ENCODE measurements around the gene GMPPB. TPM values are rescaled to one million over a fixed set of nuclear protein-coding genes. Genes with fewer than 3 reads are reported as not detected.

GMPPB gene

DNA sequence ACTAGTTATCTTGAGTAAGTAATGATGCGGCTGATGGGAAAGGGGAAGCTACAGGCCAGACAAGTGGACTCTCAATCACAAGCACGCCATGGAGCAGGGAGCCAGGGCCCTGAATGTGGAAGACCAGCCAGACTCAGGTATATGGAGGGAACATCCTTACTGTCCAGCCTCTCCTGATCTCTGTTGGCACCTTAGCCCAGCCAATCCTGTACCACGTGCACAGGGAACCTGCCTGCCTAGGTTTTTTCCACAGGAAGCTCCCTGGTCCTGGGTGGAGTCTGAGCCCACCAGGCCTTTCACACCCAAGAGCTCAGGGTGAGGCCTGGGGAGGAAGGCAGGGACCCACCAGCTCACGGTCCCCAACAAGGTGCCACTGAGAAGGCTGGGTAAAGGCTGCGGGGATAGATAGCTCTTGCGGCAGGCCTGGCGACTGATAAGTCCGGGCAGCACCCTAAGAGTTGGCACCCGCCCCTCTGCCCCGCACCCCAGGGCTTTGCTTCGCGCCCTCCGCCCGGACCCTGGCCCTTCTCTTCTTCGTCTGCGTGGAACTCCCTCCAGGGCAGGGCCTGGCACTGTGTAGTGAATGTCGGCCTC is 50.5 kb downstream of the GMPPB start:
- no peaks in the 10 kb centered on the region for H3K27me3 ChIP-seq (ENCODE audit: insufficient read depth, low read length, poor library complexity)
- peak overlapping the region; percentile 69 for H3K18ac ChIP-seq (ENCODE audit: low read length)
- peak overlapping the region; percentile 51 for H3K4me2 ChIP-seq (ENCODE audit: low read length)
- H2AK5ac ChIP-seq (ENCODE audit: low read length), result peak overlapping the region; percentile 3
- peaks cover 17% of the 10 kb centered on the region for H3K79me1 ChIP-seq (ENCODE audit: low read length)
- peak overlapping the region; percentile 78 for H4K8ac ChIP-seq (ENCODE audit: low read depth, low read length)
- peak overlapping the region; percentile 92 for H3K56ac ChIP-seq (ENCODE audit: low read length)
- no peak overlapping the region for H4K5ac ChIP-seq (ENCODE audit: low read length)
- no CpG with 5 or more reads among the region's 17 CpGs for WGBS (ENCODE audit: extremely low coverage, insufficient coverage, low lambda C conversion rate)
- peaks cover 6% of the 10 kb centered on the region for H3K4me1 ChIP-seq (ENCODE audit: control insufficient read depth, low read depth, low read length)
- H3K23ac ChIP-seq (ENCODE audit: low read length), result no peak overlapping the region
- H3K79me2 ChIP-seq (ENCODE audit: control insufficient read depth, insufficient read depth, low read length), result peaks cover 10% of the 10 kb centered on the region
- peak overlapping the region; percentile 91 for H3K27ac ChIP-seq (ENCODE audit: low read depth, low read length)
- peak overlapping the region; percentile 75 for H3K4me3 ChIP-seq (ENCODE audit: low read length)
- H3K4ac ChIP-seq (ENCODE audit: low read depth, low read length), result peak overlapping the region; percentile 61
- peak overlapping the region; percentile 45 for H2BK5ac ChIP-seq (ENCODE audit: low read length)
- peaks cover 4% of the 10 kb centered on the region for H3K36me3 ChIP-seq (ENCODE audit: control insufficient read depth, insufficient read depth, low read length)
- peak; percentile 51 for DNase-seq
- peak overlapping the region; percentile 89 for H3K9ac ChIP-seq (ENCODE audit: low read length)
- no peak overlapping the region for H2BK120ac ChIP-seq (ENCODE audit: low read depth, low read length)
- H2BK15ac ChIP-seq (replicated peaks; ENCODE audit: low read depth), result no peak overlapping the region

DNA sequence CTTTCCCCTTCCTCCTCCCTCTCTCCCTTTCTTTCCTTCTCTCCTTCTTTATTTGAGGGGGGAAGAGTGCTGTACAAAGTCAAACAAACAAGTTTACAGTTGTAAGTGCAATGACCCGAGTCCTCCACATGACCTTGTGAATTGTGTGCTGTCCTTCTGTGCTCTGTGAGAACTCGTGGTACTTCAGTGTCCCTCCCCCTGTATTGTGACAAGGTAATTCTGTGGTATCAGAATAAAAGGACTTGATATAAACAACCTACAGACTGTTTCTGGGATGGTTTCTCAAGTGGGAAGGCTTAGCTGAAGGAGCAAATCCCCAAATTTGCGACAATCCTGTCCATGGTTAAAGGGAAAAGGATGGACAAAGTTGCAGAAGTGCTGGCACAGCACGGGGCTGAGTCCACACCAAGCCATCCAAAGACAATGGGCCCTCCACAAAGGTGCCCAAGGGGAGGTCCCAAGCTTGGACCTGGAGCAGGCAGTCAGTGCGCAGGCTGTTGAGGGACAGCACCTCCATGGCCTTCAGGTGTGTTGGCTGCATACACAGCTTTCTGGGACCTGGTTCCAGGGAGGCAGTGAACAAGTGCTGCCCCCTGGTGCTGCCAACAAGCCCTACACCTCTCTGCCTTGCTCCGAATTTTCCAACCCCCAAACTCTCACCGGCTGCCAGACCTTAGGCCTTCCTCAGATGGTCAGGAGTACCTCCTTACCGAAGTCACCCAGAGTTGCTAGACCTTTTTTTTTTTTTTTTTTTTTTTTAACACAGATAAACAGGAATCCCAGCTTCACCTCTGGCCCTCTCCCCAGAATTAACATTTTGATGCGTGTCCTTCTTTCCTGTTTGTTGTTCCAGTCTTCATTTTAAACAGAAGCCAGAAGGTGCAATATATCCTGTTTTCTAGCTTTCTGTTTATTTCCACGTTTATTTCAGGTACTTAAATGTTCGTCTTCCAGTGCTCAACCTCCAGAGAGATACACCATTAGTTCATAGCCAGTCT is 52.2 kb downstream of the GMPPB start:
- Histone ChIP-seq H2BK15ac (replicated peaks; ENCODE audit: low read depth) (no peak overlapping the region), H3K27ac (ENCODE audit: low read depth, low read length) (no peak overlapping the region), H4K8ac (ENCODE audit: low read depth, low read length) (no peak overlapping the region), H3K4me3 (ENCODE audit: low read length) (no peak overlapping the region), H3K9ac (ENCODE audit: low read length) (peak overlapping the region; percentile 33), H2BK5ac (ENCODE audit: low read length) (no peak overlapping the region), H3K79me1 (ENCODE audit: low read length) (peaks cover 17% of the 10 kb centered on the region), H2BK120ac (ENCODE audit: low read depth, low read length) (no peak overlapping the region), H3K18ac (ENCODE audit: low read length) (no peak overlapping the region), H3K4me2 (ENCODE audit: low read length) (no peak overlapping the region), H4K5ac (ENCODE audit: low read length) (no peak overlapping the region), H3K27me3 (ENCODE audit: insufficient read depth, low read length, poor library complexity) (no peaks in the 10 kb centered on the region), H2AK5ac (ENCODE audit: low read length) (no peak overlapping the region), H3K56ac (ENCODE audit: low read length) (no peak overlapping the region), H3K79me2 (ENCODE audit: control insufficient read depth, insufficient read depth, low read length) (peaks cover 10% of the 10 kb centered on the region), H3K36me3 (ENCODE audit: control insufficient read depth, insufficient read depth, low read length) (peaks cover 3% of the 10 kb centered on the region), H3K4me1 (ENCODE audit: control insufficient read depth, low read depth, low read length) (peaks cover 6% of the 10 kb centered on the region), H3K4ac (ENCODE audit: low read depth, low read length) (no peak overlapping the region), H3K23ac (ENCODE audit: low read length) (no peak overlapping the region)
- DNase-seq, result peak; percentile 87
- WGBS (ENCODE audit: extremely low coverage, insufficient coverage, low lambda C conversion rate), result no CpG with 5 or more reads among the region's 11 CpGs

- Histone ChIP-seq H3K79me2 (ENCODE audit: control insufficient read depth, insufficient read depth, low read length) (peaks cover 10% of the 10 kb centered on the region), H3K27ac (ENCODE audit: low read depth, low read length) (no peak overlapping the region), H3K9ac (ENCODE audit: low read length) (no peak overlapping the region), H3K36me3 (ENCODE audit: control insufficient read depth, insufficient read depth, low read length) (peaks cover 1% of the 10 kb centered on the region), H3K23ac (ENCODE audit: low read length) (no peak overlapping the region), H3K4me3 (ENCODE audit: low read length) (no peak overlapping the region), H3K56ac (ENCODE audit: low read length) (no peak overlapping the region), H4K8ac (ENCODE audit: low read depth, low read length) (no peak overlapping the region), H3K4me1 (ENCODE audit: control insufficient read depth, low read depth, low read length) (peaks cover 6% of the 10 kb centered on the region), H4K5ac (ENCODE audit: low read length) (no peak overlapping the region), H3K4ac (ENCODE audit: low read depth, low read length) (no peak overlapping the region), H3K18ac (ENCODE audit: low read length) (no peak overlapping the region), H3K79me1 (ENCODE audit: low read length) (peaks cover 15% of the 10 kb centered on the region), H3K4me2 (ENCODE audit: low read length) (no peak overlapping the region), H2AK5ac (ENCODE audit: low read length) (no peak overlapping the region), H2BK15ac (replicated peaks; ENCODE audit: low read depth) (no peak overlapping the region), H2BK5ac (ENCODE audit: low read length) (no peak overlapping the region), H2BK120ac (ENCODE audit: low read depth, low read length) (no peak overlapping the region), H3K27me3 (ENCODE audit: insufficient read depth, low read length, poor library complexity) (no peaks in the 10 kb centered on the region)
- WGBS (ENCODE audit: extremely low coverage, insufficient coverage, low lambda C conversion rate), result no CpG with 5 or more reads among the region's 6 CpGs
- no peak for DNase-seq
Measured at GRCh38 chr3:49670940-49671290, 52.8 kb downstream of the GMPPB start.

Small RNA genes within 50 kb of the gene (small RNA-seq; reads per million reads assigned to genes)
- gene AMIGO3 (ENCODE audit: insufficient read depth) (not detected), gene COX6CP14 (ENCODE audit: insufficient read depth) (not detected)
